DND-41 (cell line): ENCODE results near the gene GTF2IRD1.
"Not testable (repeated sequence)": the region's sequence is repeated elsewhere in the genome, so short reads cannot be mapped to it uniquely, and the experiment has no call there.

Experiments used
- ATAC-seq: fragments of 200-7000 bp; cut with Tn5 transposase; 3 replicates; pipeline ENCODE4 v1.9.1; 2021; ENCODE audit warnings: low read depth; ENCODE audit not compliant: insufficient read depth
- DNase-seq: peaks from one replicate; pipeline ENCODE4 v3.0.0-alpha.2; 2020
- H2AFZ ChIP-seq: 2 replicates; pipeline ENCODE4 v1.6.0; 2012; ENCODE audit warnings: low read depth, low read length
- H3K27ac ChIP-seq: 2 replicates; pipeline ENCODE4 v1.5.1; 2012; ENCODE audit warnings: low read length, inconsistent platforms
- H3K27me3 ChIP-seq: fragments of 200-600 bp; sonication (generic); 2 replicates; pipeline ENCODE4 v1.6.0; 2012; ENCODE audit warnings: low read length, mild to moderate bottlenecking, inconsistent platforms; ENCODE audit not compliant: insufficient read depth, poor library complexity
- H3K36me3 ChIP-seq: 2 replicates; pipeline ENCODE4 v1.5.1; 2012; ENCODE audit warnings: low read length, inconsistent platforms; ENCODE audit not compliant: insufficient read depth
- H3K4me1 ChIP-seq: 2 replicates; pipeline ENCODE4 v1.5.1; 2012; ENCODE audit warnings: mild to moderate bottlenecking, low read length; ENCODE audit not compliant: insufficient read depth
- H3K4me2 ChIP-seq: 2 replicates; pipeline ENCODE4 v1.6.0; 2012; ENCODE audit warnings: mild to moderate bottlenecking, moderate library complexity, low read length, inconsistent platforms; ENCODE audit not compliant: insufficient read depth
- H3K4me3 ChIP-seq, 2 experiments: fragments of 200-600 bp in 1 of 2; shearing (Covaris generic) in 1 of 2; 2 replicates each; pipeline ENCODE4 v1.5.1; 2012 to 2016; ENCODE audit warnings: inconsistent platforms in 2 of 2, low read length in 2 of 2, mild to moderate bottlenecking in 2 of 2, low read depth in 1 of 2, moderate library complexity in 1 of 2
- H3K79me2 ChIP-seq: 2 replicates; pipeline ENCODE4 v1.6.0; 2012; ENCODE audit warnings: low read length, inconsistent platforms; ENCODE audit not compliant: insufficient read depth
- H3K9ac ChIP-seq: 2 replicates; pipeline ENCODE4 v1.6.0; 2012; ENCODE audit warnings: low read depth, mild to moderate bottlenecking, inconsistent platforms, low read length, moderate library complexity
- H3K9me3 ChIP-seq: 2 replicates; pipeline ENCODE4 v1.5.1; 2012; ENCODE audit warnings: low read length, moderate library complexity, mild to moderate bottlenecking, inconsistent platforms; ENCODE audit not compliant: insufficient read depth, severe bottlenecking
- H4K20me1 ChIP-seq: 2 replicates; pipeline ENCODE4 v1.6.0; 2012; ENCODE audit warnings: low read length; ENCODE audit not compliant: insufficient read depth
- CTCF ChIP-seq: IDR thresholded peaks from 2 replicates; pipeline ENCODE4 v1.5.1; 2012; ENCODE audit warnings: borderline replicate concordance, low read length, moderate library complexity, mild to moderate bottlenecking; ENCODE audit not compliant: poor library complexity, severe bottlenecking; ENCODE audit errors: extremely low read depth
- EZH2 ChIP-seq: IDR thresholded peaks from 3 replicates; pipeline ENCODE4 v1.6.1; 2012; ENCODE audit warnings: borderline replicate concordance, low read depth, mild to moderate bottlenecking, moderate library complexity, low read length, inconsistent platforms; ENCODE audit not compliant: severe bottlenecking

The GTF2IRD1 gene

GRCh38 chr7:74418538-74418937, 35.2 kb upstream of the GTF2IRD1 start:
- Histone ChIP-seq H2AFZ (no peak overlapping the region), H3K4me3 (no peak overlapping the region), H3K27me3 (no peaks in the 10 kb centered on the region), H3K9ac (no peak overlapping the region), H3K79me2 (no peaks in the 10 kb centered on the region), H3K27ac (no peak overlapping the region), H3K4me1 (no peaks in the 10 kb centered on the region), H3K9me3 (no peaks in the 10 kb centered on the region), H4K20me1 (no peaks in the 10 kb centered on the region), H3K36me3 (no peaks in the 10 kb centered on the region), H3K4me2 (no peak overlapping the region)
- DNase-seq (no peak), ATAC-seq (no peak)
- no peak for TF ChIP-seq EZH2
- TF ChIP-seq CTCF, result no peak

- H4K20me1 ChIP-seq, H3K9me3 ChIP-seq, H3K9ac ChIP-seq, H3K4me1 ChIP-seq, H3K4me3 ChIP-seq, H2AFZ ChIP-seq, DNase-seq, H3K4me2 ChIP-seq, H3K27me3 ChIP-seq, H3K79me2 ChIP-seq, H3K36me3 ChIP-seq, H3K27ac ChIP-seq, ATAC-seq: not testable (repeated sequence)
Observed at GRCh38 chr7:74419232-74419631, 34.5 kb upstream of the GTF2IRD1 start.

DNA sequence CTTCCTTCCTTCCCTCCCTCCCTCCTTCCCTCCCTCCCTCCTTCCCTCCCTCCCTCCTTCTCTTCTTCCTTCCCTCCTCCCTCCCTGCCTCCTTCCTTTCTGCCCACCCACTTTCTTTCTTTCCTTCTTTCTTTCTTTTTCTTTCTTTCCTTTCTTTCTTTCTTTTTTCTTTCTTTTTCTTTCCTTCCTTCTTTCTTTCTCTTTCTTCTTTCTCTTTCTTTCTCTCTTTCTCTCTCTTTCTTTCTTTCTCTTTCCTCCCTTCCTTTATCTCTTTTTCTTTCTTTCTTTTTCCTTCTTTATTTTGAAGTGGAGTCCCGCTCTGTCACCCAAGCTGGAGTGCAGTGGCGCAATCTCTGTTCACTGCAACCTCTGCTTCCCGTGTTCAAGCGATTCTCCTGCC, 33.7 kb upstream of the GTF2IRD1 start:
- no peak overlapping the region for H3K27ac ChIP-seq
- DNase-seq, result no peak
- no peak overlapping the region for H3K4me3 ChIP-seq
- no peaks in the 10 kb centered on the region for H3K36me3 ChIP-seq
- H3K79me2 ChIP-seq, result no peaks in the 10 kb centered on the region
- no peaks in the 10 kb centered on the region for H3K27me3 ChIP-seq
- ATAC-seq, result no peak
- H3K4me1 ChIP-seq, result no peaks in the 10 kb centered on the region
- H3K9ac ChIP-seq, result no peak overlapping the region
- H3K9me3 ChIP-seq, result no peaks in the 10 kb centered on the region
- H4K20me1 ChIP-seq, result no peaks in the 10 kb centered on the region
- no peak overlapping the region for H2AFZ ChIP-seq
- TF ChIP-seq CTCF (no peak), EZH2 (no peak)
- H3K4me2 ChIP-seq, result no peak overlapping the region

GRCh38 chr7:74424291-74424880, 29.3 kb upstream of the GTF2IRD1 start:
- Histone ChIP-seq H4K20me1 (no peaks in the 10 kb centered on the region), H3K9me3 (no peaks in the 10 kb centered on the region), H3K4me3 (no peak overlapping the region), H3K4me1 (no peaks in the 10 kb centered on the region), H3K27ac (no peak overlapping the region), H3K4me2 (no peak overlapping the region), H3K9ac (no peak overlapping the region), H3K79me2 (no peaks in the 10 kb centered on the region), H3K27me3 (no peaks in the 10 kb centered on the region), H3K36me3 (no peaks in the 10 kb centered on the region), H2AFZ (no peak overlapping the region)
- ATAC-seq, result no peak
- DNase-seq, result no peak
- TF ChIP-seq EZH2 (no peak), CTCF (no peak)
